ENCODE data around the gene RAB25.
A peak's percentile ranks its signal among the peaks of the same experiment; 100 is the strongest.

RAB25 gene

DNA sequence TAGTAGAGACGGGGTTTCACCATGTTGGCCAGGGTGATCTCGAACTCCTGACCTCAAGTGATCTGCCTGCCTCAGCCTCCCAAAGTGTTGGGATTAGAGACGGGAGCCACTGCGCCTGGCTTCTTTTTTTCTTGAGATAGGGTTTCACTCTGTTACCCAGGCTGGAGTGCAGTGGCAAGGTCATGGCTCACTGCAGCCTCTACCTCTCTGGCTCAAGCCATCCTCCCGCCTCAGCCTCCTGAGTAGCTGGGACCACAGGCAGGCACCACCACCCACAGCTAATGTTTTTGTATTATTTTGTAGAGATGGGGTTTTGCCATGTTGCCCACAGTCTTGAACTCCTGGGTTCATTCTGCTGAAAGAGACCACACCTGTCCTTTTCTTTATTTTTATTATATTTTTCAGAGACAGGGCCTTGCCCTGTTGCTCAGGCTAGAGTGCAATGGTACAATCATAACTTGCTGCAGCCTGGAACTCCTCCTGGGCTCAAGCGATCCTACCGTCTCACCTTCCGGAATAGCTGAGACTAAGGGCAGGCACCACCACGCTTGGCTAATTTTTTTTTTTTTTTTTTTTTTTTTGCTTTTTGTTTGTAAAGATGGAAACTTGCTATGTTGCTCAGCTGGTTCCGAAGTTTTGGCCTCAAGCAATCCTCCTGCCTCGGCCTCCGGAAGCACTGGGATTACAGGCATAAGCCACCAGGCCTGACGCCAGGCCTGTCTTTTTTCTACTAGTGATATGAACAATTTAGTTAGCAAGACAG is 56.6 kb downstream of the RAB25 start:
- DNase-seq (ENCODE audit: low spot score), result no peak

DNA sequence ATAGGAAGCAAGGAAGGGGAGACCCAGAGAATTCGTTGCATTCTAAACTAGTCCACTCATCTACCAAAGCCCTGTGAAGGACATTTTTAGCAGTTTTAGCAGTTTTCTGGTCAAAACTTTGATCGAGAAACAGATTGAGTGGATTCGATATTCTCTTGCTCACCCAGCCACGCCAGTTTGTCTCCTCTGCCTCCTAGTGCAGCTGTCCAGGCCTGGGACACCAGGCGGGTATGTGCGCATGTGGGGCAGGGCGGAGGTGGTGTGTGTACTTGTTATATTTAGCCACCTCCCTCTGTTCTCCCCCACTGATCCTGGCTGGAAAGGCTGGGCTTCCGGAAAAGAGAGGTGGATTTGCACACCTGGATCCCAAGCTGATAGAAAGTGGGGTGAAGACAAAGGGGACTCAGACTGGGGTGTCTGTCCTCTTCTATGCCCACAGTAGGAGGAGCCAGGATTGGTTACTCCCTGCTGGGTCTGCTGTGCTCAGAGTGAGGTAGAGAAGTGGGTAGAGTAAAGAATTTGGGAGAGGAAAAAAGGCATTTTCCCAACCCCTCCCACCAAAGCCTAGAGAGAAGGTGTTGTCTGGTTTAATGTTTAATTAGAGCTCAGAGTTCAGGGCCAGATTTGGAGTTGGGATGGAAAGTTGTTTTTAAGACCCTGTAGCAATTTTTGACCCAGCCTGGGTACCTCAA is 57.4 kb downstream of the RAB25 start:
- DNase-seq (ENCODE audit: low spot score), result no peak

DNA sequence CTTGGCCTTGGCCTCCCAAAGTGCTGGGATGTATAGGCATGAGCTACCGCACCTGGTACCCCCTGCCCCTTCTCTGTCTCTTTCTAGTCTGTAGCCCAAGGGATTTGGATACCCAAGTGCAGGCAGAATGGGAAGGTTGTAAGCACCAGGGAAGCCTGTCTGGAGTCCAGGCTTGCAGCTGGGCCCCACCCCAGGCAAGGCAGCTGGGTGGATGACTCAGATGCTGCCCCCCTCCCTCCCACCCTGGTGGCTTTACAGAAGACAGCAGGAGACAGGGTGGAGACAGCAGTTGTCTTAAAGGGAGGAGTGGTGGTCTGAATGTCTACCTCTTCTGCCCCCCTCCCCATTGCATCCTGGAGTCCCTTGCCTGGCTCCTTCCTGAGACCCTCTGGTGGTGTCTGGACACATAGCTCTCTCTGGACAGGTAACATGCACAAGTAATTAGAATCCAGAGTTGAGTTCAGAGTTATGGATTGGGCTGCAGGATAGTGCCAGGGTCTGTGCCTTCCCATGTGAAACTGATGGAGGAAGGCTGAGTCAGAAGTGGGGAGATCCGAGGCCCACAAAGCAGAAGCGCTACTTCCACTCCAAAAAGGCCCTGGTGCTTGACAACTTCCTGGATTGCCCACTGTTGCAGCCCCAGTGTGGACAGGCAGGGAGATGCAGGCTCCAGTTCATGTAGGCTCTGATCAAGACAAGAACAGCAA is 58.7 kb downstream of the RAB25 start:
- DNase-seq (ENCODE audit: low spot score), result peak; percentile 49

Data from CD4-positive, alpha-beta T cell treated with Interleukin-15 for 4 hours (primary cell).